Kasumi-1 (cell line): Measurements from ENCODE around the gene RBM33.
A peak's percentile ranks its signal among the peaks of the same experiment; 100 is the strongest.
"Not testable (repeated sequence)": the region's sequence is repeated elsewhere in the genome, so short reads cannot be mapped to it uniquely, and the experiment has no call there.

Experiments used
- DNase-seq, 2 experiments: peaks; one replicate each; lab custom pipeline; 2025; lab: John Stamatoyannopoulos, UW

The RBM33 gene

GRCh38 chr7:155662343-155663043, 18.0 kb downstream of the RBM33 start:
- DNase-seq, result no peak

GRCh38 chr7:155663937-155664336, 19.5 kb downstream of the RBM33 start:
- no peak for DNase-seq

- no peak for DNase-seq
These were observed 20.9 kb downstream of the RBM33 start for GRCh38 chr7:155665079-155665956.

GRCh38 chr7:155665957-155666287, 21.5 kb downstream of the RBM33 start:
- DNase-seq, result no peak

GRCh38 chr7:155667241-155667829, 22.9 kb downstream of the RBM33 start:
- DNase-seq, result no peak

- peak in 1 of 2 experiments; percentile 10 for DNase-seq
These were observed 25.4 kb downstream of the RBM33 start for GRCh38 chr7:155669717-155670505.

- DNase-seq, result no peak
These were observed 26.1 kb downstream of the RBM33 start for GRCh38 chr7:155670521-155670920.

GRCh38 chr7:155674556-155674955, 30.1 kb downstream of the RBM33 start:
- no peak for DNase-seq

GRCh38 chr7:155676052-155676451, 31.6 kb downstream of the RBM33 start:
- peak; percentile 76 to 83 for DNase-seq

- no peak for DNase-seq
These were observed 33.2 kb downstream of the RBM33 start for GRCh38 chr7:155677688-155678087.

GRCh38 chr7:155680124-155680523, 35.7 kb downstream of the RBM33 start:
- no peak for DNase-seq

GRCh38 chr7:155680864-155681263, 36.4 kb downstream of the RBM33 start:
- no peak for DNase-seq

GRCh38 chr7:155681663-155682062, 37.2 kb downstream of the RBM33 start:
- no peak for DNase-seq

GRCh38 chr7:155682484-155682883, 38.0 kb downstream of the RBM33 start:
- DNase-seq, result no peak

GRCh38 chr7:155683098-155683497, 38.6 kb downstream of the RBM33 start:
- DNase-seq, result no peak

GRCh38 chr7:155683714-155684113, 39.3 kb downstream of the RBM33 start:
- no peak for DNase-seq

GRCh38 chr7:155684543-155684942, 40.1 kb downstream of the RBM33 start:
- DNase-seq, result no peak

GRCh38 chr7:155685070-155685790, 40.8 kb downstream of the RBM33 start:
- DNase-seq, result no peak

- DNase-seq, result no peak
These were observed 41.3 kb downstream of the RBM33 start for GRCh38 chr7:155685791-155686160.

GRCh38 chr7:155686620-155687324, 42.3 kb downstream of the RBM33 start:
- DNase-seq, result not testable (repeated sequence)

GRCh38 chr7:155688237-155688636, 43.8 kb downstream of the RBM33 start:
- not testable (repeated sequence) for DNase-seq
